BLaER1 (cell line): ENCODE data around the gene LYPD3.

Experiments
- H3K27ac ChIP-seq: shearing (Covaris generic); formaldehyde crosslinking; 2 replicates; pipeline ENCODE4 v1.8.1; 2022
- H3K27me3 ChIP-seq: shearing (Covaris generic); formaldehyde crosslinking; 2 replicates; pipeline ENCODE4 v1.8.1; 2022
- H3K36me3 ChIP-seq: shearing (Covaris generic); formaldehyde crosslinking; 2 replicates; pipeline ENCODE4 v1.8.1; 2022
- H3K4me1 ChIP-seq: shearing (Covaris generic); formaldehyde crosslinking; 2 replicates; pipeline ENCODE4 v1.8.1; 2022
- H3K4me2 ChIP-seq: shearing (Covaris generic); formaldehyde crosslinking; 2 replicates; pipeline ENCODE4 v1.8.1; 2022
- H3K4me3 ChIP-seq: shearing (Covaris generic); formaldehyde crosslinking; 2 replicates; pipeline ENCODE4 v1.8.1; 2022
- H3K9ac ChIP-seq: shearing (Covaris generic); formaldehyde crosslinking; 2 replicates; pipeline ENCODE4 v1.8.1; 2022
- H3K9me3 ChIP-seq: shearing (Covaris generic); formaldehyde crosslinking; 2 replicates; pipeline ENCODE4 v1.8.1; 2022
- H4K20me1 ChIP-seq: shearing (Covaris generic); formaldehyde crosslinking; 2 replicates; pipeline ENCODE4 v1.8.1; 2022
- Cebpa-rat ChIP-seq: shearing (Covaris generic); IDR thresholded peaks from 2 replicates; pipeline ENCODE4 v1.8.1; 2022

Gene LYPD3

GRCh38 chr19:43476606-43477005, 11.2 kb upstream of the LYPD3 start:
- Histone ChIP-seq H3K36me3 (peaks cover 28% of the 10 kb centered on the region), H4K20me1 (no peaks in the 10 kb centered on the region), H3K27me3 (no peaks in the 10 kb centered on the region), H3K9ac (no peak overlapping the region), H3K9me3 (no peaks in the 10 kb centered on the region), H3K27ac (no peak overlapping the region), H3K4me3 (no peak overlapping the region), H3K4me2 (no peak overlapping the region), H3K4me1 (peaks cover 35% of the 10 kb centered on the region)
- TF ChIP-seq Cebpa-rat, result no peak

DNA sequence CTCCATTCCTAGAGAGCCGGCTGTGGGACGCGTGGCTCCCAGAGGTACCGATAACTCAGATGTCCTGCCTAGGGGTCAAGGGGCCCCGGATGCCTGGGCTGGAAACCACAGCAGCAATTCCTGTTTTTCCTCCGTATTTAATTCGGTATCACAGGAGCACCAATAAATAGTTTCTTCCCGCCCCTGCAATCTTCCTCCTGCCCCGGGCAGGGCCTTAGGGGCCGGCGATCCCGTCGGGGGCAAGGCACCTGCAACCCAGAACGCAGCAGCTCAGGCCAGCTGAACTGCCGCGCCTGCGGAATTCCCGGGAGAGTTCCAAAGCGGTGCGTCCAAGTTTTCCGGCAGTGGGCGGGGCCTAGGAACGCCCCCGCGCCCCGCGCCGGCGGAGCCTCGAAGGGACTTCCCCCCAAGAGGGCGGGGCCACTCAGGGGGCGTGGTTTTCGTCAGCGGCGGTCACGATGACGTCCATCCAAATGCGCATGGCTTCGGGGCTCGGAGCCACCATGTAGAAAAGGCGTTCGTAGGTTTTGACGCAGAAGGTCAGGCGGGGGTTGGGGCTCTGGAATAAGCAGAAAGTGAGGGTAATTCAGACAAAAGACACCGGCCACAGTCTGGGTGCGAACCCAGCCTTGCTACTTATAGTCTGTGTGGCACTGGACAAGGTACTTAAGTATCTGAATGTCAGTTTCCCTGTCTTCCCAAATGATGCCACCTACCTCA, 9.7 kb upstream of the LYPD3 start:
- H3K27ac ChIP-seq, result 0 out of 2 replicates have a peak overlapping the region, but pooled peaks have one; percentile 53

DNA sequence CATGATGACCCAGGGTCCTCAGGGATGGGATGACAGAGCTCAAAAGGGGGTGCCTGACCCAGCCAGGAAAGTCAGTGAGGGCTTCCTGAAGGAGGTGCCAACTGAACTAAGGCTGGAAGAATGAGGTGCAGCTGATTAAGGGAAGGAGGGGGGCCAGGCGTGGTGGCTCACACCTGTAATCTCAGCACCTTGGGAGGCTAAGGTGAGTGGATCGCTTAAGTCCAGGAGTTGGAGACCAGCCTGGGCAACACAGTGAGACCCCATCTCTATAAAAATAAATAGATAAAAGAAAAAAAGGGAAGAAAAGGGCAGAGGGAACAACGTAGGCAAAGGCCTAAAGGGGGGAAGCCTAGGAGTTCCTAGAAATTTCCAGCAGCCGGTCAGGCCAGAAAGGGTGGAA, 9.1 kb upstream of the LYPD3 start:
- H3K9me3 ChIP-seq, result no peaks in the 10 kb centered on the region
- no peak overlapping the region for H3K27ac ChIP-seq
- no peak overlapping the region; the same call in 1 of the 2 replicates for H3K4me3 ChIP-seq
- no peaks in the 10 kb centered on the region for H3K27me3 ChIP-seq
- TF ChIP-seq Cebpa-rat, result no peak
- H3K4me2 ChIP-seq, result peak overlapping the region; percentile 89
- H4K20me1 ChIP-seq, result no peaks in the 10 kb centered on the region
- peaks cover 18% of the 10 kb centered on the region for H3K36me3 ChIP-seq
- peaks cover 43% of the 10 kb centered on the region for H3K4me1 ChIP-seq
- H3K9ac ChIP-seq, result no peak overlapping the region

More for the DNA sequence above, 9.7 kb upstream of the LYPD3 start:
- peak overlapping the region; percentile 61 for H3K4me3 ChIP-seq
- no peaks in the 10 kb centered on the region for H3K27me3 ChIP-seq
- H3K4me1 ChIP-seq, result peaks cover 41% of the 10 kb centered on the region
- H3K36me3 ChIP-seq, result peaks cover 18% of the 10 kb centered on the region
- peak overlapping the region; percentile 65; the same call in 1 of the 2 replicates for H3K9ac ChIP-seq
- no peak for TF ChIP-seq Cebpa-rat
- no peaks in the 10 kb centered on the region for H3K9me3 ChIP-seq
- peak overlapping the region; percentile 89 for H3K4me2 ChIP-seq
- H4K20me1 ChIP-seq, result no peaks in the 10 kb centered on the region

DNA sequence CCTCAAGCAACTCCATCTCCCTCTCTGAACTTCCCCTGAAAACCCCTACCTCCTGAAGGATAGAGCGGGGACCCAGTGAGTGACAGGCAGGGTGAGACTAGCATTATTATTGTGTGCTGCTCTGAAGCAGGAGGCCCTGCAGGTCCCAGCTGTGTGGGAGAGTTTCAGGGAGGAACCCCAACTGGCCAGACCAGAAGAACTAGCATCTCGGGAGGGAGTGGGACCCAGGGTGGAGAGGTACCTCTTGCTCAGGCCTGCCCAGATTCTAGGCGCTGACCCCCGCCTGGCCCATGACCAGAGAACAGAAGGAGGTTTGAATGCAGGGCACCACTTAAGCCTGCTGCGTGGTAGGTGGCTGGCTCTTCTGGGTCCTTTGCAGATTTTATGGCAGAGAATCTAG, 5.7 kb upstream of the LYPD3 start:
- Histone ChIP-seq H3K27ac (peak overlapping the region; percentile 14; the same call in 1 of the 2 replicates), H3K4me2 (no peak overlapping the region; the same call in 1 of the 2 replicates), H3K9ac (no peak overlapping the region), H3K27me3 (no peaks in the 10 kb centered on the region), H3K4me1 (peaks cover 55% of the 10 kb centered on the region), H3K4me3 (no peak overlapping the region), H3K9me3 (no peaks in the 10 kb centered on the region), H4K20me1 (no peaks in the 10 kb centered on the region), H3K36me3 (no peaks in the 10 kb centered on the region)
- TF ChIP-seq Cebpa-rat, result no peak

- Histone ChIP-seq H4K20me1 (no peaks in the 10 kb centered on the region), H3K27me3 (no peaks in the 10 kb centered on the region), H3K4me1 (peaks cover 47% of the 10 kb centered on the region), H3K9ac (no peak overlapping the region), H3K27ac (no peak overlapping the region), H3K36me3 (no peaks in the 10 kb centered on the region), H3K4me3 (no peak overlapping the region), H3K4me2 (no peak overlapping the region), H3K9me3 (no peaks in the 10 kb centered on the region)
- no peak for TF ChIP-seq Cebpa-rat
Observed at GRCh38 chr19:43470288-43470687, 4.9 kb upstream of the LYPD3 start.

DNA sequence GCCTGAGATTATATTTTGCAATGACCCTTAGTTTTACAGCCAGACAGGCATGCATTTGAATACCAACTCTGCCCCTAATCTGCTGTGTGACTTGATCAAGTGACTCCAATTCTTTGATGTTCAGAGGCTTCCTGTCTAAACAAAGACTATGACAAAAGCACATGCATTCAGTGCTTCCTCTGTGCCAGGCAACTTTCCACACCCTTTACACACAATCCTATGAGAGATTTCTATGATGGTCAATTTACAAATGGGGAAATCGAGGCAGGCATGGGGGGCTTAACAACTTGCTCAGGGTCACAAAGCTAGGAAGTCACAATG, 3.7 kb upstream of the LYPD3 start:
- H3K4me1 ChIP-seq, result peaks cover 48% of the 10 kb centered on the region
- no peaks in the 10 kb centered on the region for H3K9me3 ChIP-seq
- H3K9ac ChIP-seq, result no peak overlapping the region
- H3K4me2 ChIP-seq, result peak overlapping the region; percentile 11
- H3K27me3 ChIP-seq, result no peaks in the 10 kb centered on the region
- no peak for TF ChIP-seq Cebpa-rat
- no peak overlapping the region for H3K27ac ChIP-seq
- no peaks in the 10 kb centered on the region for H3K36me3 ChIP-seq
- H4K20me1 ChIP-seq, result no peaks in the 10 kb centered on the region
- H3K4me3 ChIP-seq, result no peak overlapping the region

- Histone ChIP-seq H3K27me3 (no peaks in the 10 kb centered on the region), H3K9ac (no peak overlapping the region), H4K20me1 (no peaks in the 10 kb centered on the region), H3K36me3 (no peaks in the 10 kb centered on the region), H3K4me3 (no peak overlapping the region), H3K4me2 (peak overlapping the region; percentile 11), H3K9me3 (no peaks in the 10 kb centered on the region), H3K4me1 (peaks cover 49% of the 10 kb centered on the region), H3K27ac (no peak overlapping the region)
- TF ChIP-seq Cebpa-rat, result no peak
Observed at GRCh38 chr19:43468354-43469159, 3.1 kb upstream of the LYPD3 start.

- H3K27me3 ChIP-seq, result no peaks in the 10 kb centered on the region
- H3K4me3 ChIP-seq, result no peak overlapping the region
- H4K20me1 ChIP-seq, result no peaks in the 10 kb centered on the region
- no peaks in the 10 kb centered on the region for H3K9me3 ChIP-seq
- no peak overlapping the region for H3K9ac ChIP-seq
- peak; percentile 62; the same call in 1 of the 2 replicates for TF ChIP-seq Cebpa-rat
- H3K27ac ChIP-seq, result no peak overlapping the region
- H3K4me1 ChIP-seq, result peaks cover 46% of the 10 kb centered on the region
- H3K36me3 ChIP-seq, result no peaks in the 10 kb centered on the region
- no peak overlapping the region for H3K4me2 ChIP-seq
Observed at GRCh38 chr19:43467730-43468129, 2.3 kb upstream of the LYPD3 start.

GRCh38 chr19:43467276-43467675, 1.9 kb upstream of the LYPD3 start:
- H3K4me3 ChIP-seq, result no peak overlapping the region
- no peak overlapping the region for H3K27ac ChIP-seq
- no peaks in the 10 kb centered on the region for H3K9me3 ChIP-seq
- H3K9ac ChIP-seq, result no peak overlapping the region
- no peaks in the 10 kb centered on the region for H4K20me1 ChIP-seq
- peaks cover 46% of the 10 kb centered on the region for H3K4me1 ChIP-seq
- no peaks in the 10 kb centered on the region for H3K27me3 ChIP-seq
- no peak for TF ChIP-seq Cebpa-rat
- H3K36me3 ChIP-seq, result no peaks in the 10 kb centered on the region
- no peak overlapping the region for H3K4me2 ChIP-seq

DNA sequence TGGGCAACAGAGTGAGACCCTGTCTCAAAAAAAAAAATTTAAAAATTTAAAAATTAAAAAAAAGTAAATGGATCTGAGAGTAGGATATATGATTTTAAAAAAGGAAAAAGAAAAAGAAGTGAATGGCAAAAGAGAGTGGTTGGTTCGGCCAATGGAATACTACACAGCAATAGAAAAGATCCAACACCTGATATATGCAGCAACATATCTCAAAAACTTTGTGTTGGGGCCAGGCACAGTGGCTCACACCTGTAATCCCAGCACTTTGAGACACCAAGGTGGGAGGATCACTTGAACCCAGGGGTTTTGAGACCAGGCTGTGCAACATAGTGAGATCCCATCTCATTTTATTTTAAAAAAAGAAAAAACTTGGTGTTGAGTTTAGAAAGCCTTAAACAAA, 1.4 kb upstream of the LYPD3 start:
- no peak overlapping the region for H3K4me3 ChIP-seq
- no peak overlapping the region for H3K27ac ChIP-seq
- no peak overlapping the region for H3K9ac ChIP-seq
- no peaks in the 10 kb centered on the region for H3K27me3 ChIP-seq
- peaks cover 42% of the 10 kb centered on the region for H3K4me1 ChIP-seq
- no peaks in the 10 kb centered on the region for H4K20me1 ChIP-seq
- no peaks in the 10 kb centered on the region for H3K9me3 ChIP-seq
- TF ChIP-seq Cebpa-rat, result no peak
- no peaks in the 10 kb centered on the region for H3K36me3 ChIP-seq
- no peak overlapping the region for H3K4me2 ChIP-seq
